GM21786 (cell line): ENCODE data around the gene KITLG.
"Not testable (repeated sequence)": the region's sequence is repeated elsewhere in the genome, so short reads cannot be mapped to it uniquely, and the experiment has no call there.

Experiments used
- ATAC-seq: cut with Tn5 transposase; IDR thresholded peaks from one replicate; pipeline ENCODE4 v1.9.1; 2021; ENCODE audit not compliant: unreplicated experiment

Gene KITLG, protein sequence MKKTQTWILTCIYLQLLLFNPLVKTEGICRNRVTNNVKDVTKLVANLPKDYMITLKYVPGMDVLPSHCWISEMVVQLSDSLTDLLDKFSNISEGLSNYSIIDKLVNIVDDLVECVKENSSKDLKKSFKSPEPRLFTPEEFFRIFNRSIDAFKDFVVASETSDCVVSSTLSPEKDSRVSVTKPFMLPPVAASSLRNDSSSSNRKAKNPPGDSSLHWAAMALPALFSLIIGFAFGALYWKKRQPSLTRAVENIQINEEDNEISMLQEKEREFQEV

DNA sequence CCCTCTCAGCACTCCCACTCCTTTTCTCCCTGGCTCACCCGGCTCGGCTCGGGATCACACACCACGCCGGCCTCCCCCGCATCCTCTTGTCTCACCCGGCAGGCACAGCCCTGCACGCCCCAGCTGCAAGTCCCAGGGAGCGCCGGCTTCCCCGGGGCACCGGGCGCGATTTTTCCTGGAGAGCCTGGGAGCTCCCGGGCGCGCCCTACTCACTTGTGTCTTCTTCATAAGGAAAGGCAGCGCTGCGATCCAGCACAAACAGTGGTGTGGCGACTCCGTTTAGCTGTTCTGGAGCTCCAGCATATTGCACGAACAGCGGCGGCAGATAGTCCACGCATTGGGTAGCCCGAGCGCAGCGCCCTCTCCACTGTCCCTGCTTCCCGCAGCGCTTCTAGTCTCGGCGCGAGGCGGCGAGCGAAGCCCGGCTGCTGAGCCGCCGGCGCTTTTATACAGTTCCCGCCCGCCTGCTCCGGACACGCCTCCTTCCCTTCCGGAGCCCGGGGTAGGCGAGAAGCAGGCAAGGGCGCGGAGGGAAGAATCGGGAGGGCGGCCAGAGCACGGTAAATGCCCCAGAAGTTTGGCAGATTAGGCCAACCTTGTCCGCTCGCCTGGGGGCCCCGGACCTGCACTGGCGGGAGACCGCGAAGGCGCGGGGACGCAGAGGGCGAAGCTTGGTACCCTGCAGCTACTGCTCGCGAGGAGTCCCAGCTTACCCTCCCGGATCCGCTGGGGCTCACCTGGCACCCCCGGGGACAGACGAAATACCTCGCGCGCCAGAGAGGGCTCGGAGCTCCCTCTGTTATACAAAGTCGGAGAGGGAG is at the start of gene KITLG:
KITLG (minus strand) TSS at position 421 of the 821 bp plus-strand sequence; CDS start at position 228, 193 bp downstream.
- ATAC-seq = peak; percentile 75

DNA sequence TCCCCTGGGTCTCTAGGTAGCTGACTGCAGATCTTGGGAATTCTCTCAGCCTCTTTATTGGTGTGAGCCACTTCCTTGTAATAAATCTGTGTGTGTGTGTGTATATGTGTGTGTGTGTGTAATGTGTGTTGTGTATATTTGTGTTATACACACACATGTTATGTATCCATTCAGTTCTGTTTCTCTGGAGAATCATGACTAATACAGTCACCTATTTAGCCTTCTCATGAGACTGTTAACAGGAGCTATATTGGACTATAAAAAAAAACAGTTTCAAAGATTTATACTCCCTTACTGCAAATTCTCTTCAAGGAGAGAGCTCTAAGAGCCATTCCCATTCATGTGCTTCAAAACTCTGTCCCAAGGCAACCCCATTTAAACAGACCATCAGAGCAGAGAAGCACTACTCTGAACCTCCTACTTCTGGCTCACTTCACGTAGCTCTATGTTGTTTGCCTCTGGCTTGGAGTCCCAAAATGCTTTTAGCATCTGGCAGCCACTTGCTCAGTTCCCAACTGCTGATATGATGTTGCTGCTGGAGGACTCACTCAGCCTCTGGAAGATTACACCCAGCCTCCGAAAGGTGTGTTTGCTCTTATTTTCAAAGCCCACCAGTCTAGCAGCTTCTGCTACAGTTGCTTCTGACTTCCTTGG is 48.7 kb upstream of the KITLG start:
- no peak for ATAC-seq

DNA sequence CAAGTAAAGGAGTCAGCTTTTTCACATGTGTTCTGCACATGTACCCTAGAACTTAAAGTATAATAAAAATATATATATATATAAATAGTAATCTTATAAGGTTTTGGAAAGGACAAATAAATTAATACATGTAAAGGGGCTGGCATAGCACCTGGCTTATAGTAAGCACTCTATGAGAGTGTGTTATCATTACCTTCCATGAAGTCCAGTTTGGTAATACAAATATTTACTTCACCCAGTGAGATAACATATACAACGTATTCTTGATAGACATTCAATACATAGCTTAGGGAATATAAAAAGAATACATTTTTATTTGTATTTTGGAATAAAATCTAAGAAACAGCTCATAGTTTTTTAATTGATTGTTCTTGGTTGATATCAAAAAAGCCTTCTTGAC is 47.8 kb upstream of the KITLG start:
- ATAC-seq = not testable (repeated sequence)

DNA sequence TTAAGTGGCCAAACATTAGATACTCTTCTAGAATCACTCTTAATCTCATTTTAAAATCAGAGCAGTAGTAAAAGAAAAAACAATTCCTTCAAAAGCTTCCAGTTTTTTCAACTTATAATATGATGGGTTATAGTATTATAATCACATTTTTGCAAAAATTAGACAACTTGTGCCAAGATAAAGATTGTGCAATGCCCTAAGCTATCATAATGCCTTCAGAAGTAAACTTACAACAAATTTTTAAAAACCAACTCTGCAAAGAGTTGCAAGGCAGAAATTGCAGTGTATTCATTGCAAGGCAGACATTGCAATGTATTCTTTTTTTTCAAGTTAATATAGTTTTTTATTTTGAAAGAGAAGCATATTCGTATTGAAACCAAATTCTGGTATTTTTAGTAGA is 47.2 kb upstream of the KITLG start:
- ATAC-seq = no peak

DNA sequence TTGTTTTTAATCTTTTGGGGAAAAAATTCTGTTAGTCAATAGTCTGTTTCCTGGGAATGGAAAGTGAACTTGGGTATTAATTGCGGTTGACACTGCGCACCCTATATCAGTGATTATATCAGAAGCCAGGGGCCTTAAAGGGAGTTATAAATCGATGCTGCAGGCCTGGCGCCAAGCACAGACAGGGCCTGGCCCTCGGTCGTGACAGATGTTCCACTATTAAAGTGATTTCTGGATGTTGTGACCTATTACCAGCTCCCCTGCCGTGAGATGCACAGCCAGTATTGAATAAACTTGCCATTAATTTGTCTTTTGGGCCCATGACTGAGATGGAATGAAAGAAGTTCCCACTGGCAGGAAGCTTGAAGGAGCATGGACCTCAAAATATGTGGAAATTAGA is 45.1 kb upstream of the KITLG start:
- ATAC-seq = no peak

DNA sequence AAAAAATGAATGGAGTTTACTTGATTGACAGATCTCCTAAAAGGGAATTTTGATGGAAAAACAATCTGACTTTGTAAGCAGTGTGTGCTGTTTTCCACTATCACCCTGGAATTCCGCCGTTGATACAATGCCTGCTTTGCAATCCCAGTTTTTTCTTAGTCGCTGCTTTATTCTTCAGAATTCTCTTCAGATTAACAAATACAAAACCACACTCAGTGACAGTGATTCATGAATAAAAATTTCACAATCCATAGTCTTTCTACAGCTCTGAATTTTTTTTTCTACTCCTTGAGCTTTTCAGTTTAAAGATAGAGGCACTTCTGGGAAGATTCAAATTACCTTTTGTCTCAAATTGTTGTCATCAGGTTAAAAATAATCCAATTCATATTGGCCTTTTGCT is 44.6 kb upstream of the KITLG start:
- no peak for ATAC-seq

DNA sequence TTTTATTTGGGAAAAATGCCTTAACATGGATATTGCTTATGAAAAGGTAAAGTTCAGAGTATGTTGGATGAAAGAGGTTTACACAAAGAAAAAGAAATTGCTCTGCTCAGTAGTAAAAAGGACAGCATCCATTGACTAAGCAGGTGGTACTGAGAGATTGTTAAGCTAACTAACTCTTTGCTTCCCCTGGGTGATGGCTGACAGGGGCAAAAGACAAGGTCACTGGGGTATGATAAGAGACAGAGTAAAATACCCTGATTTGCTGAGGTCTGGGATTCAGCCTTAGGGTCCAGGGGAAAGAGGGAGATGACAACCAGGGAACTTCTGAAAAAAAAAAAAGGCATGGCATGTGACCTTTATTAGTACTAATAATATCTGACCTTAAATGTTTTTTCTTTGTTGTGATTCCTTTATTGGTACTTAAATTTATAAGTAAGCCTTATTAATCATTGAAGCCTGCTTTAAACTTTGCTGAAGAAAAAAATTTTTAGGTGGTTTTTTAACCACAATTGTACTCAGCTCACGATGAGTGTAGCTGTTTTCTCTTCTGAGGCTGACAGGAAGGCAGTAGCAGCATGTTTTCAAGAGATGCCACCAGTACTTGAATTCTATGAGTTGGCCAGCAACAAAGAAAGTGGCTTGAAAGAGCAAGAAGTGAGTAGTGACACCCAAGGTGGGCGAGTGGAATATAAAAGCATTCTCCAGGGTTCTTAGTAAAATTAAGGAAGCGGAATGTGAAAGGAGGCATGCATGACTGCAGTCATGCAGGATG is 43.7 kb upstream of the KITLG start:
- ATAC-seq = no peak

DNA sequence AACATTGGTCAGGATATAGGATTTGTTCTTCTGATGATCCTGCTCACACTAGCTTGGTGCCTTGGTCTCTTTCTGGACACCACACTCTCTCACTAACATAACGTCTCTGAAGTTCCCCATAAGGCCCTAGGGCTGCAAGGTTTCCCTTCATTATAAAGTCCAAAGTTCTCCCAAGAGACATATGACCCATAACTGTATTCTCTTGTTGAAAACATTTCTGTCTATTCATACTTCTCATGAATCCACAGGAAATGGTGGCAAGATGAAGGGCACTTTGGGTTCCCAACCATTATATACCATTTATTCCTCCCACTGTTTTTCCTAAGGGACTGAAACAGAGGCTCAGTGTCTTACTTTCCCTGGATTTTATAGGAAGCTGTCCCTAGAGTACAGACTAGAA is 37.1 kb upstream of the KITLG start:
- ATAC-seq = no peak

DNA sequence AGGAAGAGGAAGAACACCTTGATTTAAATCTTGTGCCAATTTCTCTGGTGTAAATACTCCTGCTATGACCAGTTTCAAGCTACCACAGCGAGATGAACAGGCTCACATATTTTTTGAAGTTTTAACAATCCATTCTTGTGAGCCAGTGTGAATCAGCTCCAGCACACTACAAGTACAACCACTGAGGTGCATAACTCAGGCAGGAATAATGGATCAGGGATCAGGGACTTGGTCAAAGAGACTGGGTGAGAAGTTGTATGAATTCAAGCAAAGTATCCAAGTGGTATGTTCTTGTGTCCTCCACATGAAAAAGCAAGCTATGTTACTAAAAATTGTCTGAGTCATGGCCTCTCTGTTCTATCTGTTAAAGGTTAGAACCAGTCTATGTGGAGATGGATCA is 35.2 kb upstream of the KITLG start:
- ATAC-seq = no peak

DNA sequence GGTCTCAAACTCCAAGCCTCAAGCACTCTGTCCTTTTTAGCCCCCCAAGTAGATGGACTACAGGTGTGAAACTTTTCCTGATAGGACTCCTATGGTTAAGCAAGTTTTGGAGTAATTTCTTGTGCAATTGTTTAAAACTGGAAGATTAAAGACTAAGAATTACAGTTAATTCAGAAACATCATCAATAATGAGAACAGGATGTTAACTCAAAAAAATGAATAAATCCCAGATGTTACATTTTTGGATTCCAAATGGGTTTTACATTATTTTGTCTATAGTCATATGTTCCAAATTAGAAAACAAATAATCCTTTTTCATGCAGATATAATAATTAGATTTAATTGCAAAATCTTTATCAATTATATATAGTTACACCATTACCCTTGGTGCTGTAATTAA is 24.4 kb upstream of the KITLG start:
- ATAC-seq = no peak

DNA sequence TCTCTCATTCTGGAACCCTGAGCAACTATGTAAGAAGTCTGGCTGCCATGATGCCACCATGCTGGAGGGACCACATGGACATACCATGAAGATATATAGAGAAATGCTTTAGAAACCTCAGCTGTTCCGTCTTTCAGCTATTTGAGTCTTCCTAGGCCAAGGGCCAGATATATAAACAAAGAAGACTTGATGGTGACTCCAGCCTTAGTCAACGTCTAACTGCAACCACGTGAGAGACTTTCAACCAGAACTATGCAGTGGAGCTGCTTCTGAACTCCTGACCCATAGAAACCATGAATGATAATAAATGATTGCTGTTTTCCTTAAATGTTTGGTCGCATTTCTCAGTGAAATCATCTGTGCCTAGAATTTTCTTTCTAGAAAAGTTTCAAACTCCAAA is 20.0 kb upstream of the KITLG start:
- no peak for ATAC-seq

DNA sequence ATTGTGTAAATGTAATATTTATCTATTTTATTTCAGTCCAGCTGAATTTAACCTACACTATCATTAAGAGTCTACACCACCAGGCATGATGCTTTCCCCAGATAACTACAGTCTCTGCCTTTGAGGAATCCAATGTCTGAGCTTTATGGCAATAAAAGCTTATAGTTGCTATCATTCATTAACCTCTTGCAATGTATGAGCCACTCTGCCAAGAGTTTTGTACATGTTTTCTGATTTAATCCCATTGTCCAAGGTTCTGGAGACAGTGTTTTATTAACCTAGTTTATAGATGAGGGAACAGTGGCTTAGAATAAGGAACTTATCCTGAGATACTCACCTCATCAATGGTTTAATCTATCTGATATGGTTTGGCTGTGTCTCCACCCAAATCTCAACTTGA is 17.1 kb upstream of the KITLG start:
- no peak for ATAC-seq

DNA sequence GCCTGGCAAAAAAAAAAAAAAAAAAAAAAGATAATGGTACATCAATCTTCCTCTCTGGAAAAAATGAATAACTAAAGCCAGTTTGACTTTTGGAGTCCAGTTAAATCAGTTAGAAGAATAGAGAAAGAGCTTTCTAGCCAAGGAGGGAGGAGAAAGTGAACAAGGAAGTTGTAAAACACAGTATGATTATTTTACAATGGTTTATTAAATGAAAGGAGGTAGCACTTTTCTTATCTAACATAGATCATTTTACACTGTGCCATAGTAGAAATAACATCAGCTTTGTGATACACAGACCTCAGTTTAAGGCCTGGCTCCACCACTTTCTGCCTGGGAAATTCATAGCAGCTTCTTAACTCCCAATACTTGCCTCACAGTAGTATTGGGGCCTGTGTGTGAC is 15.4 kb upstream of the KITLG start:
- ATAC-seq = no peak

DNA sequence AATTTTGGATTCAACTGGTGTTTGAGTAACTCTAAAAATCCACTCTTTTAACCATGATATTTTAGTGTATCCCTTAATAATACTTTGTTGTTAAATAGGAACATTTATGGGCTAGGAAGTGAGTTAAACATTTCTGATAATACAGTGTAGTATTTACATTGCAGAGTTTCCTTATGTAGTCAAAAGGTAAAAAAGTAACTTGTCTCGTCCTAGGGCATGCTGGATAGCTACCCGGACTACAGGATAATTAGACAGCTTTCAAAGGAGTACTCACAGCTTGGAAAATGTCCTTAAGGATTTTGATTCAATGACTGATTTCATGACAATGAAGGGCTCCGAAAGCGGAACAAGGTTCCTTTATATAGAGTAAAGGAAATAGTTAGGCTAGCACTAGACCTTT is 14.5 kb upstream of the KITLG start:
- ATAC-seq = no peak

DNA sequence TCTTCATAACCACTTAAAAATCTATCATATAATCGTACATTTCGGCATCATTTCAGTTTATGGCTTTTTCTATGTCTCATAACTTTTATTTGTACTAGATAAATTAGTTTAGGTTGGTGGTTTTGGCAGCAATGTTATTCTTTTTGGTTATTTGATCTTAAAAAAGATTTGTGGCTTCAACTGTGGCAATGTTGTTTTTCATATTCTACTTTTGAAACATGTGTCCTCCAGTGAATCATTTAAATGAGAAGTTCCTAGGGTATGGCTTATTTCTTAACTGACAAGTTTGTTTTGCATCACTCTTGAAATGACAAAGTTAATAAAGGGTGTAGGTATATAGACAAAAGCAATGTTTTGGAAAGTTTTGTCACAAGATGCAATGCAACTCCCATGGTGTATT is 11.1 kb upstream of the KITLG start:
- ATAC-seq = no peak

DNA sequence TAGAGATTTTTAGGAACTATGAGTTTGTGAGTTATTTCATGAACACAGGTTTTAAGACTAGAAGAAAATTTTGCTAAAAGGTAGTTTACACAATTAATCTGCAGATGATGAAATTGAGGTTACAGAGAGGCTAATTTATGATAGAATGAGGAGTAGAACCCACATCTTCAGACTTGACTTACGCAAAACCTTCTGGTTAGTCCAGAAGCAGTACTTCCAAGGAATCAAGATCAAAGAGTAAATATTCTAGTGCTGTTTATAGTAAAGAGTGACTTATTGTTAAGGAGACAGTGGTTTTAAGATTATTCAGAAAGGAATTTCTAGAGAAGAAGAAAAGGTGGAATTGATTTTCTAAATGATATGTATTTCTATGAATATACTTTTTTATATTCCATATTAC is 10.6 kb upstream of the KITLG start:
- ATAC-seq = no peak

DNA sequence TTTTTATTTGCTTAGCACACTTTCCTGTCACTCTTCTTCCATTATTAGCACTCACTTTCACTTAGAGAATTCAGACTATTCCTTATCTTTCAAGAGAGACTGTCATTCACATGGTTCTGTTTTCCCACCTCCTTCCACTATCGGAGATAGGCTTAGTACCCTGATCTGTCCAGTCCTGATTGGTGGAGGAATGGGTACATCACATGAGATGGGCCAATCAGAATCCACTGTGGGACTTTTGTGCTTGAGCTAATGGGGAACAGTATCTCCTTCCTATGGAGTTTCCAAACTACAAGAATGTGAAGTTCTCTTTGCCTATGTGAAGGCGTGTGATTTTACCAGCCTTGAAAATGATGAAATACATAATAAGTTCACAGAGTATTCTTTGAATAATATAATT is 4.8 kb upstream of the KITLG start:
- ATAC-seq = no peak

DNA sequence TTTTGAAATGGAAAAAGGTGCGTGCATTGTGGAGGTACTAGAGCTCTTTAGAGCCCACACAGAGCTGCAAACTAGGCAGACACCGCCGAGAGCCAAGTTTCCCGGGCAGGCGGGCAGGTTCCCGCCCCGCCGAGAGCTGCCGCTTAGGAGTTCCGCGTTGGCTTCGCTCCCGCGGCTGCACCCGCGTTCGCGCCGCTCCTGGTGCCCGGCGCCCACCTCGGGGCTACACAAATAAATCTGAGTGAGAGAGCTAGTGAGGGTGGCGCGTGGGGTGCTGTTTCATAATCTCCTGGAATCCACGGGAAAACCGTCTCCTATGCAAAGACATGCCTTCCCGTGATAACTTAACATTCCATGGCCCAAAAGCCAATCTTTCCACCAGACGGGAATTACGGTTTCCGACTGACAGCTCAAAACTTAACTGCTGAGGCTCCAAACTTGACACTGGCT is 645 bp downstream of the KITLG start:
- no peak for ATAC-seq

DNA sequence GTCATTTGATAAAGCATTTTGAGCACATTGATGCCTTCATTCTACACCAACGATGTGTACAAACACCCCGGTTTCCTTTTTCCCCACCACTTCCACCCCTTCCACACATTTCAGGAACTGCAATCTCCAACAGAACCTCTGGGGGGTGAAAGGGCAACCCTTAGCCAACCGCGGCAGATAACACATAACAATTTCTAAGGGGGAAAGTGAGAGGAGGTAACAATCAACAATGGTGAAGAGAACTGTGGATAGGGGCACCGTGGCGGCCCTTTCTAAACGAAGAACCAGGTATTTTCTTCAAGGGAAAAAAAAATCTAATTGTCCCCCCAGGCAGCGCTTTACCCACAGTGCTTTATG is 1.1 kb downstream of the KITLG start:
- no peak for ATAC-seq

DNA sequence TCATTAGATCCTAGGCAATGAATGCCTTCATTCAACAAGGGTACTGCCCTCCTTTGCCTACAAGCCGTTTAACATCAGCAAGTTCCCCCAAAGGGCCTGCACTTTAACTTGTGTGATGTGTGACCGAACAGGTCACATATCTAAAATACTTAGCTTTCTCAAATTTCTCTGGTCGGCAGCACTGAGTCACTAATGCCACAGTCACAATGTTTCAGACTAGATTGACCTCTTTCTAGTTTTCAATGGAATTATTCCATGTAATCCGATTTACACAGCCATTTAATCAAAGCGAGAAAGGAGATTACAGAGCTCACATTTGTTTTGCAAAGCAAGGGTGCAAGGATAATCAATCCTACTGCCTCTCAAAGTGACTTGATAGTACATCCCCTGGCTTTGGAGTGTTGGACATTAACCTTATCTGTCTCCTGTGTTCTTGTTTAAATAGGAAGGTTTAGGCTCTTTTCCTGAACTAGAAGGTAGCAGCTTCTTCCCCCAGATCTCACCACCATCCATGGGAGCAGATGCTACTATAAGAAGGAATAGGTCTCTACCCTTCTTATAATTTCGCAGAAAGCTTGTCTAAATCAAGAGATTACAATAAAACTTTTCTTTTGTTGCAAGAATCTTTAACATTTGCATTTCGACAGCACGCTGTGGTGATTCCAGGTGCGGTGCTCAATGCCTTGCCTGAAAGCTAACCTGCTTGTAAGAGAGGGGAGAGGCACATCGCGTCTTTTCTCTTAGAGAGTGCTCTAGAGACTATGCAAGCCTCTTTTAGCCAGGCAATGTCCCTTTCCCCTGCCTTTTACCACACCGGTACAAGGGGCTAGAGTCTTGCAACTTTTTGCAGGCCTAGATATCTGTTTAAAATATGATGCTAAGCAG is 1.8 kb downstream of the KITLG start:
- ATAC-seq = no peak
